ENCODE results near the gene VAT1. TPM values are rescaled to one million over a fixed set of nuclear protein-coding genes. Genes with fewer than 3 reads are reported as not detected.

The VAT1 gene
- total and polyA plus RNA-seq, 9 donors = 121 to 421 (median 327) TPM

DNA sequence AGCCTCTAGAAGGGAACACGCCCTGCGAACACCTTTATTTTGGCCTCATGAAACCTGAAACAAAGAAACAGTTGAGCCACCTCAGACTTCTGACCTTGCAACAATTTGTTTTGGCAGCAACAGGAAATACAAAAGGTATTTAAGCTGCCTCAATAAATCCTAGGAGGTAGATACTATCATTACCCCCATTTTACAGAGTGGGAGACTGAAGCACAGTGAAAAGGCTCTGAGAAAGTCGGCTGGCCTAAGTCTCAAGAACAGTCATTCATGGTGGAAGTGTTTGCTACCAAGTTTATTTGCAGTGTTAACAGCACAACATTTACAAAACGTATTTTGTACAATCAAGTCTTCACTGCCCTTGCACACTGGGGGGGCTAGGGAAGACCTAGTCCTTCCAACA lies 21.8 kb upstream of the VAT1 start:
- no peak overlapping the region for H3K4me3 ChIP-seq
- H3K27ac ChIP-seq = no peak overlapping the region
- H3K9me3 ChIP-seq = no peaks in the 10 kb centered on the region
- TF ChIP-seq EP300 (IDR thresholded peaks at IDR 0.05) (no peak), POLR2A (IDR thresholded peaks at IDR 0.05) (no peak)
- no peaks in the 10 kb centered on the region for H3K27me3 ChIP-seq
- H3K4me1 ChIP-seq (ENCODE audit: insufficient read depth) = no peaks in the 10 kb centered on the region
- no peak for DNase-seq
- 94 to 95% (median 94%) methylated on average over 4 of the region's 4 CpGs for WGBS, 3 donors
- H3K36me3 ChIP-seq = no peaks in the 10 kb centered on the region
- intact Hi-C loops (cut with DNase I) = no loop called here

DNA sequence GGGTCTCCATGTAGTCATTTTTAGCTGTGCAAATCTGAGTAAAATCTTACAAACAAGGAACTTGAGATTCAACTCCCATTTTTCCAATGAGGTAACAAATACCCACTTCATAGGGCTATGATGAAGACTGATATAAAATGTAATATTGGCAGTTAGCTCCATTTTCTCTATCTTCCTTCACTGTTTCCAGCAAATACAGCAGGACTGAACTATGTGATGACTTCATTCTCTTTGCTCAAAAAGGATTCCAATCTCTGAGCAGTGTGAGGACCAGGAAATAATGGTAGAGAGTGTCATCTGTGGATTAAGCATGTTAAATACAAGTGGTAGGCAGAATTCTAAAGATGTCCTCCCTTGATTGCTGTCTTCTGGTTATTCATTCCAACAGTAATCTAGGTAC lies 21.1 kb upstream of the VAT1 start:
- H3K36me3 ChIP-seq = no peaks in the 10 kb centered on the region
- no peaks in the 10 kb centered on the region for H3K27me3 ChIP-seq
- no peak overlapping the region for H3K27ac ChIP-seq
- no peak for DNase-seq
- intact Hi-C loops (cut with DNase I) = no loop called here
- no peak overlapping the region for H3K4me3 ChIP-seq
- TF ChIP-seq POLR2A (IDR thresholded peaks at IDR 0.05) (no peak), EP300 (IDR thresholded peaks at IDR 0.05) (no peak)
- TF ChIP-seq, protein P1, sequence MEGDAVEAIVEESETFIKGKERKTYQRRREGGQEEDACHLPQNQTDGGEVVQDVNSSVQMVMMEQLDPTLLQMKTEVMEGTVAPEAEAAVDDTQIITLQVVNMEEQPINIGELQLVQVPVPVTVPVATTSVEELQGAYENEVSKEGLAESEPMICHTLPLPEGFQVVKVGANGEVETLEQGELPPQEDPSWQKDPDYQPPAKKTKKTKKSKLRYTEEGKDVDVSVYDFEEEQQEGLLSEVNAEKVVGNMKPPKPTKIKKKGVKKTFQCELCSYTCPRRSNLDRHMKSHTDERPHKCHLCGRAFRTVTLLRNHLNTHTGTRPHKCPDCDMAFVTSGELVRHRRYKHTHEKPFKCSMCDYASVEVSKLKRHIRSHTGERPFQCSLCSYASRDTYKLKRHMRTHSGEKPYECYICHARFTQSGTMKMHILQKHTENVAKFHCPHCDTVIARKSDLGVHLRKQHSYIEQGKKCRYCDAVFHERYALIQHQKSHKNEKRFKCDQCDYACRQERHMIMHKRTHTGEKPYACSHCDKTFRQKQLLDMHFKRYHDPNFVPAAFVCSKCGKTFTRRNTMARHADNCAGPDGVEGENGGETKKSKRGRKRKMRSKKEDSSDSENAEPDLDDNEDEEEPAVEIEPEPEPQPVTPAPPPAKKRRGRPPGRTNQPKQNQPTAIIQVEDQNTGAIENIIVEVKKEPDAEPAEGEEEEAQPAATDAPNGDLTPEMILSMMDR (IDR thresholded peaks at IDR 0.05) = no peak
- H3K4me1 ChIP-seq (ENCODE audit: insufficient read depth) = no peaks in the 10 kb centered on the region
- no peaks in the 10 kb centered on the region for H3K9me3 ChIP-seq

DNA sequence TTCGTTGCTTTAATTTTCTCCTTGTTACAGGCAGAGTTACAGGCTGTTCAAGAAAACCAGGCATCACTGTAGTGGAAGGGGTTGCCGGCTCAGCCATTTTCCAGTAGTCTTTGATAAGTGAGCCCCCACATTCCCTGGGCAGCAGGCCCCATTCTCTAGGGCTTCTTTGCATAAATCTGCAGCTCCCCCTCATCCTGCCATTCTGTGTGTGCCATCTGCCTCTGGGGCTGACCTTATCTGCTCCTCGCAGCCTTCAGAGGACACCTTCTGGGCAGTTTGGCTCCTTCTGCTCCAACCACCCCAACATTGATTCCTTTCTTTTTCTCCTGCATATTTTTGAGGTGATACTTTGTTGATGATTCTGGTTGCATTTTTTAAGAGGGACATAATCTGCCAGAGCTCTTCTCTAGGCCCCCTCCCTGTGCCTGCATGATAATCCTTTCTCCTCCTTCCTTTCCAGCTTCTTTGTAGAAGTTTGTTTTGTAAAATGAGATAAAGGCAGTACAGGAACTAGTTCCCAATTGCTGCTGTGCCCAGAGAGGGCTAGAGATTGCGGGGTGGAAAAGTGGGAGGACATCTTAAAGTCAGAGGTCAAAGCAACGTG lies 19.9 kb upstream of the VAT1 start:
- TF ChIP-seq EP300 (IDR thresholded peaks at IDR 0.05) = no peak
- no peak for TF ChIP-seq POLR2A (IDR thresholded peaks at IDR 0.05)
- TF ChIP-seq, protein P1 (IDR thresholded peaks at IDR 0.05) = no peak
- Histone ChIP-seq H3K27me3 (no peaks in the 10 kb centered on the region), H3K4me1 (ENCODE audit: insufficient read depth) (no peaks in the 10 kb centered on the region), H3K27ac (no peak overlapping the region), H3K36me3 (no peaks in the 10 kb centered on the region), H3K9me3 (no peaks in the 10 kb centered on the region), H3K4me3 (no peak overlapping the region)
- no peak for DNase-seq
- 21 to 25% (median 24%) methylated on average over 5 of the region's 5 CpGs for WGBS, 3 donors
- intact Hi-C loops (cut with DNase I) = no loop called here

DNA sequence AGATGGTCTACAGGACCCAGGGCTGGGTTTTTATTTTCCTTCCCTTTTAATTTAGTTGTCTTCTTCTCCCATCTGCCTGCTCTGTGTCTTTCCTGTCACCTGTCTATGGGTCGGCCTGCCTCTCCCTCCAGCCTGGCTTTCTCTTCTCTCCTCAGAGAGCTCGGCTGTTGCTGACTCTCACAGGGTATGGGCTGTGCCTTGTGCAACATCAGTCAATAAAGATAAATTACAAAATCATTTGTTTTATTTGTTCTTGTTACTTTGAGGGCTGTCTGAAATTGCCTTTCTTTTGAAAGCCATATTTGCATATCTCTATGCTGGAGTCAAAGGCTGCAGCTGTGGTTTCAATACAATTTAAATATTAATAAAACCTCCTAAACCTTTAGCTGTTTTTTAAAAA lies 18.5 kb upstream of the VAT1 start:
- TF ChIP-seq POLR2A (IDR thresholded peaks at IDR 0.05) = no peak
- no peak for TF ChIP-seq EP300 (IDR thresholded peaks at IDR 0.05)
- TF ChIP-seq, protein P1 (IDR thresholded peaks at IDR 0.05) = no peak
- no peak overlapping the region for H3K4me3 ChIP-seq
- H3K9me3 ChIP-seq = no peaks in the 10 kb centered on the region
- H3K27me3 ChIP-seq = no peaks in the 10 kb centered on the region
- intact Hi-C loops (cut with DNase I) = no loop called here
- no peak overlapping the region for H3K27ac ChIP-seq
- H3K36me3 ChIP-seq = no peaks in the 10 kb centered on the region
- H3K4me1 ChIP-seq (ENCODE audit: insufficient read depth) = no peaks in the 10 kb centered on the region
- DNase-seq = no peak
- WGBS, 3 donors = 82 to 91% (median 86%) methylated on average over 2 of the region's 2 CpGs

DNA sequence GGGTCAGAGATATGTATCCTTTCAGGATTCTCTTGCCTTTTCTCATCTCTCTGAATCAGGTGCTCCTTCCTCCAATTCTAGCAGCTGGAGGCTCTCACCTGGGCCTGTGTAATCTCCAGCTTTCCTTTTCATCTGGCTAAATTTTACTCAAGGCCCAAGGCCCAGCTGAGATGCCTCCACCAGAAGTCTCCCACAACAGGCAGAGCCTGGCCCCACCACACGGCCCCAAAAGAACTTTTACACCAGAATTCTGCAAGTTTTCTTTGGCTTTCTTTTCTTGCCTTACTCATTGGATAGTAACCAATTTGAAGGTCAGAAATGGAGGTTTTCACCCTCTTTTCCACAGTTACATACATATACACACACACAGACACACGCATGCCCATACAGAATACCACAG lies 17.5 kb upstream of the VAT1 start:
- H3K9me3 ChIP-seq = no peaks in the 10 kb centered on the region
- TF ChIP-seq, protein P1 (IDR thresholded peaks at IDR 0.05) = no peak
- TF ChIP-seq POLR2A (IDR thresholded peaks at IDR 0.05) (no peak), EP300 (IDR thresholded peaks at IDR 0.05) (no peak)
- H3K27me3 ChIP-seq = no peaks in the 10 kb centered on the region
- DNase-seq = no peak
- no peak overlapping the region for H3K27ac ChIP-seq
- intact Hi-C loops (cut with DNase I) = no loop called here
- H3K4me1 ChIP-seq (ENCODE audit: insufficient read depth) = no peaks in the 10 kb centered on the region
- 89 to 94% (median 93%) methylated on average over 2 of the region's 2 CpGs for WGBS, 3 donors
- no peak overlapping the region for H3K4me3 ChIP-seq
- H3K36me3 ChIP-seq = no peaks in the 10 kb centered on the region

Data from ovary (tissue), 9 donors.